Kidney (tissue), 14 donors: ENCODE results near the gene INF2. TPM values are rescaled to one million over a fixed set of nuclear protein-coding genes. Genes with fewer than 3 reads are reported as not detected.
A peak's percentile ranks its signal among the peaks of the same experiment; 100 is the strongest.
"Not testable (repeated sequence)": the region's sequence is repeated elsewhere in the genome, so short reads cannot be mapped to it uniquely, and the experiment has no call there.

Experiments
- DNase-seq, 5 donors: peaks; one replicate each; pipeline ENCODE4 v3.0.0-alpha.2; 2013 to 2020
- FAIRE-seq: peaks from 2 replicates; lab custom pipeline; 2012; peaks lifted over from hg19 to GRCh38; lab: Jason Lieb, UNC
- H3K27ac ChIP-seq, 2 donors: one replicate each; pipeline ENCODE4 v1.7.0; 2013; ENCODE audit warnings: low read depth in 2 of 2, low read length in 2 of 2, inconsistent platforms in 1 of 2
- H3K27me3 ChIP-seq: one replicate; pipeline ENCODE4 v1.7.1; 2013; ENCODE audit warnings: low read length, inconsistent platforms; ENCODE audit not compliant: control insufficient read depth, insufficient read depth
- H3K36me3 ChIP-seq, 3 donors: one replicate each; pipeline versions ENCODE4 v1.7.0 to v1.7.1; 2013; ENCODE audit warnings: low read length in 3 of 3, control low read depth in 1 of 3, inconsistent platforms in 1 of 3; ENCODE audit not compliant: insufficient read depth in 3 of 3, control insufficient read depth in 2 of 3
- H3K4me1 ChIP-seq, 3 donors: one replicate each; pipeline versions ENCODE4 v1.7.0 to v1.7.1; 2013; ENCODE audit warnings: low read length in 3 of 3, inconsistent platforms in 1 of 3, low read depth in 1 of 3; ENCODE audit not compliant: control insufficient read depth in 2 of 3, insufficient read depth in 2 of 3
- H3K4me3 ChIP-seq, 3 donors: one replicate each; pipeline versions ENCODE4 v1.7.0 to v1.8.1; 2013; ENCODE audit warnings: low read length in 3 of 3, control low read depth in 1 of 3, inconsistent platforms in 1 of 3
- H3K9ac ChIP-seq, 3 donors: one replicate each; pipeline versions ENCODE4 v1.7.0 to v1.7.1; 2013; ENCODE audit warnings: low read length in 3 of 3, control low read depth in 1 of 3, inconsistent platforms in 1 of 3
- H3K9me3 ChIP-seq, 3 donors: one replicate each; pipeline versions ENCODE4 v1.7.0 to v1.7.1; 2013; ENCODE audit warnings: low read length in 3 of 3, control low read depth in 1 of 3, inconsistent platforms in 1 of 3; ENCODE audit not compliant: control insufficient read depth in 2 of 3, insufficient read depth in 1 of 3
- intact Hi-C: fragments of 100-400 bp; cut with DNase I; formaldehyde crosslinking; loops from one replicate; pipeline ENCODE4 v1.11.1; 2022
- polyA plus RNA-seq: library from polyadenylated mRNA; stranded (reverse); fragments of 350-450 nt; fragmentation: Illumina TruSeq; extraction: RNeasy Lipid Tissue Mini Kit (QIAGEN cat#74804); gene quantifications from one replicate; pipeline ENCODE4 v1.2.3, GENCODE V29; 2014; ENCODE audit warnings: low read depth, low replicate concordance; ENCODE audit not compliant: insufficient read depth
- total RNA-seq: library from RNA; stranded (reverse); fragmentation: NEBNext Ultra II Directional; extraction: Animal tissue kit (Norgen Biotek cat#: 25700); gene quantifications from one replicate; pipeline ENCODE4 v1.2.1, GENCODE V29; 2021
- TF ChIP-seq, protein P1 (sequence below): IDR thresholded peaks from 3 replicates; pipeline ENCODE4 v1.5.1; 2012; ENCODE audit warnings: mild to moderate bottlenecking, moderate library complexity, borderline replicate concordance; ENCODE audit not compliant: insufficient read depth; ENCODE audit errors: extremely low read depth
- donor health status: control.
- donor health status: control.
- donor health status: control.
- donor health status: control.
- donor health status: control.
- donor health status: DM: yes; HTN: yes; CAD: no.
- donor health status: Normal renal cell carcinoma (clear cell type).

INF2 gene
- total and polyA plus RNA-seq, 2 donors from 2014 or later, result 58.5 to 82.7 TPM

- H3K4me3 ChIP-seq, result no peak overlapping the region
- peaks cover 0 to 5% (median 0%) of the 10 kb centered on the region in 3 donors for H3K9me3 ChIP-seq
- no peaks in the 10 kb centered on the region for H3K27me3 ChIP-seq
- H3K4me1 ChIP-seq, result no peaks in the 10 kb centered on the region
- H3K9ac ChIP-seq, result no peak overlapping the region
- DNase-seq, result peak; percentile 76 to 85 (median 76)
- H3K36me3 ChIP-seq, result no peaks in the 10 kb centered on the region
- no peak for FAIRE-seq
- H3K27ac ChIP-seq, result no peak overlapping the region
- TF ChIP-seq, protein P1, sequence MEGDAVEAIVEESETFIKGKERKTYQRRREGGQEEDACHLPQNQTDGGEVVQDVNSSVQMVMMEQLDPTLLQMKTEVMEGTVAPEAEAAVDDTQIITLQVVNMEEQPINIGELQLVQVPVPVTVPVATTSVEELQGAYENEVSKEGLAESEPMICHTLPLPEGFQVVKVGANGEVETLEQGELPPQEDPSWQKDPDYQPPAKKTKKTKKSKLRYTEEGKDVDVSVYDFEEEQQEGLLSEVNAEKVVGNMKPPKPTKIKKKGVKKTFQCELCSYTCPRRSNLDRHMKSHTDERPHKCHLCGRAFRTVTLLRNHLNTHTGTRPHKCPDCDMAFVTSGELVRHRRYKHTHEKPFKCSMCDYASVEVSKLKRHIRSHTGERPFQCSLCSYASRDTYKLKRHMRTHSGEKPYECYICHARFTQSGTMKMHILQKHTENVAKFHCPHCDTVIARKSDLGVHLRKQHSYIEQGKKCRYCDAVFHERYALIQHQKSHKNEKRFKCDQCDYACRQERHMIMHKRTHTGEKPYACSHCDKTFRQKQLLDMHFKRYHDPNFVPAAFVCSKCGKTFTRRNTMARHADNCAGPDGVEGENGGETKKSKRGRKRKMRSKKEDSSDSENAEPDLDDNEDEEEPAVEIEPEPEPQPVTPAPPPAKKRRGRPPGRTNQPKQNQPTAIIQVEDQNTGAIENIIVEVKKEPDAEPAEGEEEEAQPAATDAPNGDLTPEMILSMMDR, result peak; percentile 24
- intact Hi-C loops, result no loop called here
Observed at GRCh38 chr14:104665657-104666522, 23.5 kb upstream of the INF2 start.

DNA sequence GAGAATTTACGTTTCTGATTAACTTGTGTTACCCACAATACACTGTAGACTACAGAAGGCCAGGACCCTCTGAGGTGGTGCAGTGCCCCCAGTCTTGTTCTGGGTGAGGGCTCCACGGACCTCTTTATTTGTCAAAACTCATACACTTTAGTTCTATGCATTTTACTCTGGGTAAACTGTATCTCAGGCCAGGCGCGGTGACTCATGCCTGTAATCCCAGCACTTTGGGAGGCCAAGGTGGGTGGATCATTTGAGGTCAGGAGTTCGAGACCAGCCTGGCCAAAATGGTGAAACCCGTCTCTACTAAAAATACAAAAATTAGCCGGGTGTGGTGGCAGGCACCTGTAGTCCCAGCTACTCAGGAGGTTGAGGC lies 22.9 kb upstream of the INF2 start:
- H3K27me3 ChIP-seq, intact Hi-C loops, H3K36me3 ChIP-seq, H3K4me1 ChIP-seq, H3K4me3 ChIP-seq, H3K9me3 ChIP-seq, DNase-seq, H3K27ac ChIP-seq, FAIRE-seq, H3K9ac ChIP-seq: not testable (repeated sequence)

- TF ChIP-seq, protein P1, result no peak
- Histone ChIP-seq H3K27ac (no peak overlapping the region), H3K4me1 (no peaks in the 10 kb centered on the region), H3K27me3 (no peaks in the 10 kb centered on the region), H3K36me3 (no peaks in the 10 kb centered on the region), H3K9ac (no peak overlapping the region), H3K9me3 (no peaks in the 10 kb centered on the region), H3K4me3 (no peak overlapping the region)
- intact Hi-C loops, result no loop called here
- FAIRE-seq, result no peak
- DNase-seq, result no peak
Observed at GRCh38 chr14:104666981-104667380, 22.4 kb upstream of the INF2 start.

GRCh38 chr14:104669697-104670096 lies 19.7 kb upstream of the INF2 start:
- H3K27ac ChIP-seq, result no peak overlapping the region
- no peaks in the 10 kb centered on the region for H3K4me1 ChIP-seq
- TF ChIP-seq, protein P1, result no peak
- no peaks in the 10 kb centered on the region for H3K36me3 ChIP-seq
- no peaks in the 10 kb centered on the region for H3K9me3 ChIP-seq
- no peaks in the 10 kb centered on the region for H3K27me3 ChIP-seq
- H3K4me3 ChIP-seq, result no peak overlapping the region
- H3K9ac ChIP-seq, result no peak overlapping the region
- intact Hi-C loops, result no loop called here
- no peak for DNase-seq
- no peak for FAIRE-seq

DNA sequence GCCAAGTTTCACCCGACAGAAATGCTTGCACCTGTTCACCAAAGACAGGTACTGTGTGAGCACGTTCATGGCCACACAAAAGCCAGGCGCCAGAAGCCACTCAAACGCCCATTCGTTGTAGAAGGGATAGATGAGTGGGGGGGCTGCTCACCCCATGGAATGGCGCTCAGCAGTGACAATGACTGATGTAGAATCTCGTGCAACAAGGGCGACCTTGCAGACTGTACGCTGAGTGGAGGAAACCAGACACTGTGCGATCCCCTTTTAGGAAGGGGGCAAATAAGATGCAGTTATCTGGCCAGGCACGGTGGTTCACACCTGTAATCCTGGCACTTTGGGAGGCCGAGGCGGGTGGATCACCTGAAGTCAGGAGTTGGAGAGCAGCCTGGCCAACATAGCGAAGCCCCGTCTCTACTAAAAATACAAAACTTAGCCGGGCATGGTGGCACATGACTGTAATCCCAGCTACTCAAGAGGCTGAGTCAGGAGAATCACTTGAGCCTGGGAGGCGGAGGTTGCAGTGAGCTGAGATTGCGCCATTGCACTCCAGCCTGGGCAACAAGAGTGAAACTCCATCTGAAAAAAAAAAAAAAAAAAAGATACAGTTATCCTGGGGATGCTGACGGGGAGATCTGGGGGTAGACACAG lies 18.0 kb upstream of the INF2 start:
- DNase-seq, H3K4me1 ChIP-seq, H3K9me3 ChIP-seq, H3K27ac ChIP-seq, intact Hi-C loops, H3K36me3 ChIP-seq, H3K9ac ChIP-seq, H3K4me3 ChIP-seq, FAIRE-seq, H3K27me3 ChIP-seq: not testable (repeated sequence)

GRCh38 chr14:104672119-104672518 lies 17.3 kb upstream of the INF2 start:
- H3K4me3 ChIP-seq, DNase-seq, H3K4me1 ChIP-seq, H3K36me3 ChIP-seq, H3K9me3 ChIP-seq, FAIRE-seq, H3K27ac ChIP-seq, H3K27me3 ChIP-seq, intact Hi-C loops, H3K9ac ChIP-seq: not testable (repeated sequence)
